Kidney (tissue), 14 donors: ENCODE data around the gene AKT3. TPM values are rescaled to one million over a fixed set of nuclear protein-coding genes. Genes with fewer than 3 reads are reported as not detected.

ENCODE experiments used
- DNase-seq, 5 donors: peaks; one replicate each; pipeline ENCODE4 v3.0.0-alpha.2; 2013 to 2020
- FAIRE-seq: peaks from 2 replicates; lab custom pipeline; 2012; peaks lifted over from hg19 to GRCh38; lab: Jason Lieb, UNC
- H3K27ac ChIP-seq, 2 donors: one replicate each; pipeline ENCODE4 v1.7.0; 2013; ENCODE audit warnings: low read depth in 2 of 2, low read length in 2 of 2, inconsistent platforms in 1 of 2
- H3K27me3 ChIP-seq: one replicate; pipeline ENCODE4 v1.7.1; 2013; ENCODE audit warnings: low read length, inconsistent platforms; ENCODE audit not compliant: control insufficient read depth, insufficient read depth
- H3K36me3 ChIP-seq, 3 donors: one replicate each; pipeline versions ENCODE4 v1.7.0 to v1.7.1; 2013; ENCODE audit warnings: low read length in 3 of 3, control low read depth in 1 of 3, inconsistent platforms in 1 of 3; ENCODE audit not compliant: insufficient read depth in 3 of 3, control insufficient read depth in 2 of 3
- H3K4me1 ChIP-seq, 3 donors: one replicate each; pipeline versions ENCODE4 v1.7.0 to v1.7.1; 2013; ENCODE audit warnings: low read length in 3 of 3, inconsistent platforms in 1 of 3, low read depth in 1 of 3; ENCODE audit not compliant: control insufficient read depth in 2 of 3, insufficient read depth in 2 of 3
- H3K4me3 ChIP-seq, 3 donors: one replicate each; pipeline versions ENCODE4 v1.7.0 to v1.8.1; 2013; ENCODE audit warnings: low read length in 3 of 3, control low read depth in 1 of 3, inconsistent platforms in 1 of 3
- H3K9ac ChIP-seq, 3 donors: one replicate each; pipeline versions ENCODE4 v1.7.0 to v1.7.1; 2013; ENCODE audit warnings: low read length in 3 of 3, control low read depth in 1 of 3, inconsistent platforms in 1 of 3
- H3K9me3 ChIP-seq, 3 donors: one replicate each; pipeline versions ENCODE4 v1.7.0 to v1.7.1; 2013; ENCODE audit warnings: low read length in 3 of 3, control low read depth in 1 of 3, inconsistent platforms in 1 of 3; ENCODE audit not compliant: control insufficient read depth in 2 of 3, insufficient read depth in 1 of 3
- intact Hi-C: fragments of 100-400 bp; cut with DNase I; formaldehyde crosslinking; loops from one replicate; pipeline ENCODE4 v1.11.1; 2022
- polyA plus RNA-seq: library from polyadenylated mRNA; stranded (reverse); fragments of 350-450 nt; fragmentation: Illumina TruSeq; extraction: RNeasy Lipid Tissue Mini Kit (QIAGEN cat#74804); gene quantifications from one replicate; pipeline ENCODE4 v1.2.3, GENCODE V29; 2014; ENCODE audit warnings: low read depth, low replicate concordance; ENCODE audit not compliant: insufficient read depth
- total RNA-seq: library from RNA; stranded (reverse); fragmentation: NEBNext Ultra II Directional; extraction: Animal tissue kit (Norgen Biotek cat#: 25700); gene quantifications from one replicate; pipeline ENCODE4 v1.2.1, GENCODE V29; 2021
- TF ChIP-seq, protein P1 (sequence below): IDR thresholded peaks from 3 replicates; pipeline ENCODE4 v1.5.1; 2012; ENCODE audit warnings: mild to moderate bottlenecking, moderate library complexity, borderline replicate concordance; ENCODE audit not compliant: insufficient read depth; ENCODE audit errors: extremely low read depth
- donor health status: control.
- donor health status: control.
- donor health status: control.
- donor health status: control.
- donor health status: control.
- donor health status: DM: yes; HTN: yes; CAD: no.
- donor health status: Normal renal cell carcinoma (clear cell type).

The AKT3 gene
- total and polyA plus RNA-seq, 2 donors from 2014 or later, result 9.5 to 81.6 TPM

DNA sequence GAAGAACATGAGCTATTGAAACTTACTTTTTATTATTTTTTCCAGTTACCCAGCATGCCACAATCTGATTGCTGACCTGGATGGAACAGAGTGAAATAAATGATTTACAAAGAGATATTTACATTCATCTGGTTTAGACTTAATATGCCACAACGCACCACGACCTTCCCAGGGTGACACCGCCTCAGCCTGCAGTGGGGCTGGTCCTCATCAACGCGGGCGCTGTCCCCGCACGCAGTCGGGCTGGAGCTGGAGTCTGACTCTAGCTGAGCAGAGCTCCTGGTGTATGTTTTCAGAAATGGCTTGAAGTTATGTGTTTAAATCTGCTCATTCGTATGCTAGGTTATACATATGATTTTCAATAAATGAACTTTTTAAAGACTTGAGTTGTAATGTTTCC lies 350.3 kb downstream of the AKT3 start:
- Histone ChIP-seq H3K27ac (no peak overlapping the region), H3K27me3 (no peaks in the 10 kb centered on the region), H3K36me3 (peaks cover 0 to 8% (median 0%) of the 10 kb centered on the region in 3 donors), H3K9me3 (no peaks in the 10 kb centered on the region), H3K4me1 (peaks cover 0 to 2% (median 0%) of the 10 kb centered on the region in 3 donors), H3K4me3 (no peak overlapping the region), H3K9ac (no peak overlapping the region)
- DNase-seq (no peak), FAIRE-seq (no peak)
- TF ChIP-seq, protein P1, sequence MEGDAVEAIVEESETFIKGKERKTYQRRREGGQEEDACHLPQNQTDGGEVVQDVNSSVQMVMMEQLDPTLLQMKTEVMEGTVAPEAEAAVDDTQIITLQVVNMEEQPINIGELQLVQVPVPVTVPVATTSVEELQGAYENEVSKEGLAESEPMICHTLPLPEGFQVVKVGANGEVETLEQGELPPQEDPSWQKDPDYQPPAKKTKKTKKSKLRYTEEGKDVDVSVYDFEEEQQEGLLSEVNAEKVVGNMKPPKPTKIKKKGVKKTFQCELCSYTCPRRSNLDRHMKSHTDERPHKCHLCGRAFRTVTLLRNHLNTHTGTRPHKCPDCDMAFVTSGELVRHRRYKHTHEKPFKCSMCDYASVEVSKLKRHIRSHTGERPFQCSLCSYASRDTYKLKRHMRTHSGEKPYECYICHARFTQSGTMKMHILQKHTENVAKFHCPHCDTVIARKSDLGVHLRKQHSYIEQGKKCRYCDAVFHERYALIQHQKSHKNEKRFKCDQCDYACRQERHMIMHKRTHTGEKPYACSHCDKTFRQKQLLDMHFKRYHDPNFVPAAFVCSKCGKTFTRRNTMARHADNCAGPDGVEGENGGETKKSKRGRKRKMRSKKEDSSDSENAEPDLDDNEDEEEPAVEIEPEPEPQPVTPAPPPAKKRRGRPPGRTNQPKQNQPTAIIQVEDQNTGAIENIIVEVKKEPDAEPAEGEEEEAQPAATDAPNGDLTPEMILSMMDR, result no peak
- intact Hi-C loops, result no loop called here

DNA sequence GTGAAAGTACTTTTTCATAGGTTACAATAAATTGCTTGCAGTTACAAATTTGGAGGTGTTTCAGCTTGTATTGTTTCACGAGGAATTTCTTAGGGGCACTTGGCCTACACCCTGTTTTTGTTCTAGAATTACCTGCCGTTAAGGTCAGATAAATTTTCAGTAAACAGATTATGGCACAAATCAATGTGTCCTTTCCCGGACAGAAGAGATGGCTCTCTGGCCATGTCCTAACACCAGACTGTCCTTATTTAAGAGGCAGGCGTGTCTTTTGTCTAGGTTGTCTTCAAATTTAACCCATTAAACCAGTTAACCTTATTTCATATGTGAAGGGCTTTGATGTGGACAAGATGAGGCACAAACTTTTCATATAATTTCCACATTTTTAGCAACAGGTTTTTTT lies 350.8 kb downstream of the AKT3 start:
- intact Hi-C loops, result no loop called here
- Histone ChIP-seq H3K27ac (no peak overlapping the region), H3K9me3 (no peaks in the 10 kb centered on the region), H3K4me1 (peaks cover 0 to 2% (median 0%) of the 10 kb centered on the region in 3 donors), H3K36me3 (peaks cover 0 to 7% (median 0%) of the 10 kb centered on the region in 3 donors), H3K4me3 (no peak overlapping the region), H3K9ac (no peak overlapping the region), H3K27me3 (no peaks in the 10 kb centered on the region)
- TF ChIP-seq, protein P1, result no peak
- no peak for FAIRE-seq
- DNase-seq, result no peak

GRCh38 chr1:243497939-243498681 lies 351.9 kb downstream of the AKT3 start:
- no peak overlapping the region for H3K27ac ChIP-seq
- H3K4me3 ChIP-seq, result no peak overlapping the region
- H3K4me1 ChIP-seq, result peaks cover 0 to 2% (median 0%) of the 10 kb centered on the region in 3 donors
- TF ChIP-seq, protein P1, result no peak
- DNase-seq (no peak), FAIRE-seq (no peak)
- no peak overlapping the region for H3K9ac ChIP-seq
- H3K36me3 ChIP-seq, result peaks cover 0 to 4% (median 0%) of the 10 kb centered on the region in 3 donors
- intact Hi-C loops, result no loop called here
- no peaks in the 10 kb centered on the region for H3K9me3 ChIP-seq
- no peaks in the 10 kb centered on the region for H3K27me3 ChIP-seq
